AG09309 (cell line): ENCODE data around the gene DPH3.

Experiments
- DNase-seq: peaks from one replicate; pipeline ENCODE4 v3.0.0-alpha.2; 2010; ENCODE audit warnings: low read depth
- H3K4me3 ChIP-seq: 2 replicates; pipeline ENCODE4 v1.5.1; 2011; ENCODE audit warnings: mild to moderate bottlenecking, low read depth, low read length, moderate library complexity; ENCODE audit not compliant: control insufficient read depth
- TF ChIP-seq, protein P1 (sequence below): IDR thresholded peaks from 2 replicates; pipeline ENCODE4 v1.5.1; 2011; ENCODE audit warnings: mild to moderate bottlenecking, low read depth, low read length, inconsistent platforms; ENCODE audit not compliant: insufficient read depth, control insufficient read depth; ENCODE audit errors: missing control alignments

DPH3 gene

DNA sequence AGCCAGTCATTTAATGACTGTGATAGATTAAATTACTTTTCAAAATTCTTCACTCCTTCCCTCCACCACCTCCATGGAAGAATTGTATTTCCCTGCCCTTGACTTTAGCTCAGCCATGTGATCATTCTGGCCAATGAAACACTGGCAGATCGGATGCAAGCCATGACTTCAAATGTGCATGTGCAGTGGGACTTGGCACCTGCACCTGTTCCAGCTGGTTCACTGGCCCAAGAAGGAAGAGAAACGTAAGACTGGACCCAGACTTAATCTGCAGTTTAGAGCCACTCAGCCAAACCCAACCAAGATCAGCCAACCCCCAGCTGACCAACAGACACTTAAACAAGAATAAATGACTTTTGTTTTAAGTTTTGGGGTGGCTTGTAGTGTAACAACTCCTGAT lies 11.8 kb downstream of the DPH3 start:
- no peak overlapping the region for H3K4me3 ChIP-seq
- TF ChIP-seq, protein P1, sequence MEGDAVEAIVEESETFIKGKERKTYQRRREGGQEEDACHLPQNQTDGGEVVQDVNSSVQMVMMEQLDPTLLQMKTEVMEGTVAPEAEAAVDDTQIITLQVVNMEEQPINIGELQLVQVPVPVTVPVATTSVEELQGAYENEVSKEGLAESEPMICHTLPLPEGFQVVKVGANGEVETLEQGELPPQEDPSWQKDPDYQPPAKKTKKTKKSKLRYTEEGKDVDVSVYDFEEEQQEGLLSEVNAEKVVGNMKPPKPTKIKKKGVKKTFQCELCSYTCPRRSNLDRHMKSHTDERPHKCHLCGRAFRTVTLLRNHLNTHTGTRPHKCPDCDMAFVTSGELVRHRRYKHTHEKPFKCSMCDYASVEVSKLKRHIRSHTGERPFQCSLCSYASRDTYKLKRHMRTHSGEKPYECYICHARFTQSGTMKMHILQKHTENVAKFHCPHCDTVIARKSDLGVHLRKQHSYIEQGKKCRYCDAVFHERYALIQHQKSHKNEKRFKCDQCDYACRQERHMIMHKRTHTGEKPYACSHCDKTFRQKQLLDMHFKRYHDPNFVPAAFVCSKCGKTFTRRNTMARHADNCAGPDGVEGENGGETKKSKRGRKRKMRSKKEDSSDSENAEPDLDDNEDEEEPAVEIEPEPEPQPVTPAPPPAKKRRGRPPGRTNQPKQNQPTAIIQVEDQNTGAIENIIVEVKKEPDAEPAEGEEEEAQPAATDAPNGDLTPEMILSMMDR: no peak
- no peak for DNase-seq

GRCh38 chr3:16252243-16252978 lies 12.3 kb downstream of the DPH3 start:
- no peak for DNase-seq
- TF ChIP-seq, protein P1: no peak
- H3K4me3 ChIP-seq: no peak overlapping the region

DNA sequence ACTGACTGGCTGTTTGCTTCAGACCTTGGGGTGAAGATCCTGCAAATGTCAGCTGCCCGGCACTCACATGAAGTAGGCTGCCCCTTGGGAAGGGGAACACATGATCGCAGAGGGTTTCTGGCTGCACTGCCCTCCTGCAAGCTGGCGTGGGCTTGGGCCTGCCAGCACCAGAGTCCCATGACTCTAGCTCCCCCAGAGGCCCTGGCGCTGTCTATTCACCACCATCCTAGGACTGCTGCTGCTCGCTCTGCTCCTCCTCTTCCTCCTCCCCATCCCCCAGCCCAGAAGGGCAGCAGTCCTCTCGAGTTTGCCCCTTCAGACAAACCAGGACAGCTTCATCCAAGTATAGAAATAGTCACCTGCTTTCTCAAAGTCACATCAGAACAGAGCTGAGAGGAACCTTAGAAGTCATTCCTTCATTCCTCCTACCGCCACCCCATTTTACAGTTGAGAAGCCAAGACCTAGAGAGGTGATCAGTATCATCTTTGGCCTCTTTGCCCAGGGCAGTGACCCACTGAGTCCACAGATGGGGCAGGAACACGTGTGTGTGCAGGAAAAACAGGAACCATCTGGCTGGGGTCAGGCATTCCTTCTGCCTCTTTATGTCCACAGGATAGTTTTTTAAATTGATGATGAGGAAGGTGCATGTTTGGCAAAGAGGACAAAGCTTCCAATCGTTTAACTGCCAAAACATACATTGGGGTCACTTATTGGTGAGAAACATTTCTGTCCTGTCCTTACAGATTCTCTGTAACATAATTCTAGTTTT lies 13.2 kb downstream of the DPH3 start:
- no peak for DNase-seq
- H3K4me3 ChIP-seq: no peak overlapping the region
- TF ChIP-seq, protein P1: no peak

GRCh38 chr3:16249886-16250285 lies 14.9 kb downstream of the DPH3 start:
- DNase-seq: no peak
- H3K4me3 ChIP-seq: no peak overlapping the region
- TF ChIP-seq, protein P1: no peak

- DNase-seq: no peak
- no peak overlapping the region for H3K4me3 ChIP-seq
- TF ChIP-seq, protein P1: peak; percentile 57
Measured at GRCh38 chr3:16249336-16249735, 15.4 kb downstream of the DPH3 start.

GRCh38 chr3:16248556-16248955 lies 16.2 kb downstream of the DPH3 start:
- TF ChIP-seq, protein P1: no peak
- H3K4me3 ChIP-seq: no peak overlapping the region
- no peak for DNase-seq
